HEK293 (cell line): ENCODE results near the gene CELF6.
A peak's percentile ranks its signal among the peaks of the same experiment; 100 is the strongest.

Experiments used
- CTCF ChIA-PET: fragments of 350-600 bp; formaldehyde crosslinking; extraction: SDS; loops from one replicate; lab custom pipeline; 2021; ENCODE audit warnings: antibody characterized with exemption; lab: Yijun Ruan, JAX
- POLR2A ChIA-PET: fragments of 300-600 bp; formaldehyde crosslinking; extraction: SDS; loops from one replicate; lab custom pipeline; 2020; ENCODE audit warnings: antibody characterized with exemption, inconsistent platforms; lab: Yijun Ruan, JAX
- H3K27ac ChIP-seq: fragments of 200-500 bp; sonication (Bioruptor generic); 2 replicates; pipeline ENCODE4 v1.5.1; 2014; ENCODE audit warnings: low read depth, low read length, control low read depth, inconsistent platforms; ENCODE audit errors: extremely low read depth
- H3K36me3 ChIP-seq, 2 experiments: fragments of 200-500 bp in 1 of 2; sonication (Bioruptor generic) in 1 of 2; 1 replicate in 1 of 2; 2 replicates in 1 of 2; pipeline ENCODE4 v1.5.1; 2014 to 2017; ENCODE audit warnings: inconsistent platforms in 2 of 2, low read length in 2 of 2; ENCODE audit not compliant: control insufficient read depth in 2 of 2, insufficient read depth in 1 of 2
- H3K4me1 ChIP-seq: fragments of 200-500 bp; sonication (Bioruptor generic); 2 replicates; pipeline ENCODE4 v1.5.1; 2014; ENCODE audit warnings: mild to moderate bottlenecking, low read length, inconsistent platforms; ENCODE audit not compliant: control insufficient read depth, insufficient read depth
- H3K4me3 ChIP-seq: 2 replicates; pipeline ENCODE4 v1.5.1; 2011; ENCODE audit warnings: low read depth, mild to moderate bottlenecking, control low read depth, low read length, moderate library complexity
- H3K9me3 ChIP-seq: fragments of 200-500 bp; sonication (Bioruptor generic); 2 replicates; pipeline ENCODE4 v1.5.1; 2014; ENCODE audit warnings: low read depth, low read length, inconsistent platforms; ENCODE audit not compliant: control insufficient read depth, insufficient read depth
- FEZF1 ChIP-seq: fragments of 450-650 bp; formaldehyde crosslinking; IDR thresholded peaks from 2 replicates; pipeline ENCODE4 v1.5.1; 2016; ENCODE audit warnings: missing biosample characterization, missing genetic modification characterization
- GLI4 ChIP-seq: fragments of 450-650 bp; formaldehyde crosslinking; IDR thresholded peaks from 2 replicates; pipeline ENCODE4 v1.5.1; 2016; ENCODE audit warnings: missing biosample characterization, missing genetic modification characterization
- GLIS1 ChIP-seq: fragments of 450-650 bp; formaldehyde crosslinking; IDR thresholded peaks from 2 replicates; pipeline ENCODE4 v1.5.1; 2016; ENCODE audit warnings: missing biosample characterization, missing genetic modification characterization
- HOXD13 ChIP-seq: sonication (generic); formaldehyde crosslinking; IDR thresholded peaks from 2 replicates; pipeline ENCODE4 v1.8.0; 2022; ENCODE audit warnings: missing genetic modification reagents, borderline replicate concordance
- KLF10 ChIP-seq: fragments of 450-650 bp; IDR thresholded peaks from 2 replicates; pipeline ENCODE4 v1.5.1; 2018; ENCODE audit warnings: missing biosample characterization, mild to moderate bottlenecking, missing genetic modification characterization
- SP3 ChIP-seq: fragments of 450-650 bp; formaldehyde crosslinking; IDR thresholded peaks from 2 replicates; pipeline ENCODE4 v1.5.1; 2016; ENCODE audit warnings: missing biosample characterization, missing genetic modification characterization
- ZBTB17 ChIP-seq: fragments of 450-650 bp; formaldehyde crosslinking; IDR thresholded peaks from 2 replicates; pipeline ENCODE4 v1.5.1; 2016; ENCODE audit warnings: missing biosample characterization, missing genetic modification characterization
- ZBTB20 ChIP-seq: fragments of 450-650 bp; formaldehyde crosslinking; IDR thresholded peaks from 2 replicates; pipeline ENCODE4 v1.5.1; 2016; ENCODE audit warnings: missing biosample characterization, missing genetic modification characterization
- ZFP3 ChIP-seq: fragments of 450-650 bp; formaldehyde crosslinking; IDR thresholded peaks from 2 replicates; pipeline ENCODE4 v1.5.1; 2016; ENCODE audit warnings: low read depth, missing biosample characterization, missing genetic modification characterization
- ZNF133 ChIP-seq: fragments of 450-650 bp; formaldehyde crosslinking; IDR thresholded peaks from 2 replicates; pipeline ENCODE4 v1.5.1; 2016; ENCODE audit warnings: missing biosample characterization, missing genetic modification characterization
- ZNF146 ChIP-seq: fragments of 450-650 bp; formaldehyde crosslinking; IDR thresholded peaks from 2 replicates; pipeline ENCODE4 v1.5.1; 2016; ENCODE audit warnings: missing biosample characterization, missing genetic modification characterization
- ZNF16 ChIP-seq: fragments of 450-650 bp; formaldehyde crosslinking; IDR thresholded peaks from 2 replicates; pipeline ENCODE4 v1.5.1; 2016; ENCODE audit warnings: low read depth, missing biosample characterization, missing genetic modification characterization
- ZNF2 ChIP-seq: fragments of 450-650 bp; formaldehyde crosslinking; IDR thresholded peaks from 2 replicates; pipeline ENCODE4 v1.5.1; 2016; ENCODE audit warnings: missing biosample characterization, missing genetic modification characterization
- ZNF302 ChIP-seq: fragments of 450-650 bp; formaldehyde crosslinking; IDR thresholded peaks from 2 replicates; pipeline ENCODE4 v1.5.1; 2016; ENCODE audit warnings: missing biosample characterization, missing genetic modification characterization, low read depth
- ZNF391 ChIP-seq: fragments of 450-650 bp; formaldehyde crosslinking; IDR thresholded peaks from 2 replicates; pipeline ENCODE4 v1.5.1; 2016; ENCODE audit warnings: low read depth, missing biosample characterization, missing genetic modification characterization, borderline replicate concordance
- ZNF416 ChIP-seq: fragments of 450-650 bp; formaldehyde crosslinking; IDR thresholded peaks from 2 replicates; pipeline ENCODE4 v1.5.1; 2016; ENCODE audit warnings: missing biosample characterization, missing genetic modification characterization
- ZNF521 ChIP-seq: fragments of 450-650 bp; formaldehyde crosslinking; IDR thresholded peaks from 2 replicates; pipeline ENCODE4 v1.5.1; 2017; ENCODE audit warnings: missing biosample characterization, mild to moderate bottlenecking, missing genetic modification characterization
- ZNF549 ChIP-seq: fragments of 450-650 bp; IDR thresholded peaks from 2 replicates; pipeline ENCODE4 v1.5.1; 2018; ENCODE audit warnings: missing biosample characterization, missing genetic modification characterization, mild to moderate bottlenecking, inconsistent platforms, moderate library complexity
- ZNF654 ChIP-seq: fragments of 450-650 bp; formaldehyde crosslinking; IDR thresholded peaks from 2 replicates; pipeline ENCODE4 v1.5.1; 2016; ENCODE audit warnings: low read depth, missing biosample characterization, missing genetic modification characterization
- ZNF830 ChIP-seq: fragments of 450-650 bp; IDR thresholded peaks from 2 replicates; pipeline ENCODE4 v1.5.0; 2018; ENCODE audit warnings: missing biosample characterization, missing genetic modification characterization, low read depth, mild to moderate bottlenecking, moderate library complexity
- TF ChIP-seq, protein P1 (sequence below): fragments of 450-650 bp; formaldehyde crosslinking; IDR thresholded peaks from 2 replicates; pipeline ENCODE4 v1.5.1; 2016; ENCODE audit warnings: missing biosample characterization, missing genetic modification characterization
- TF ChIP-seq, protein P2 (sequence below): fragments of 450-650 bp; formaldehyde crosslinking; IDR thresholded peaks from 2 replicates; pipeline ENCODE4 v1.5.1; 2016; ENCODE audit warnings: missing biosample characterization, missing genetic modification characterization
- TF ChIP-seq, protein P3 (sequence below): fragments of 450-650 bp; formaldehyde crosslinking; IDR thresholded peaks from 2 replicates; pipeline ENCODE4 v1.5.1; 2017; ENCODE audit warnings: missing biosample characterization, missing genetic modification characterization
- TF ChIP-seq, protein P4 (sequence below): fragments of 450-650 bp; formaldehyde crosslinking; IDR thresholded peaks from 2 replicates; pipeline ENCODE4 v1.5.1; 2016; ENCODE audit warnings: missing biosample characterization, missing genetic modification characterization, borderline replicate concordance
- TF ChIP-seq, protein P5 (sequence below): fragments of 450-650 bp; formaldehyde crosslinking; IDR thresholded peaks from 2 replicates; pipeline ENCODE4 v1.5.1; 2016; ENCODE audit warnings: missing biosample characterization, missing genetic modification characterization

The CELF6 gene

DNA sequence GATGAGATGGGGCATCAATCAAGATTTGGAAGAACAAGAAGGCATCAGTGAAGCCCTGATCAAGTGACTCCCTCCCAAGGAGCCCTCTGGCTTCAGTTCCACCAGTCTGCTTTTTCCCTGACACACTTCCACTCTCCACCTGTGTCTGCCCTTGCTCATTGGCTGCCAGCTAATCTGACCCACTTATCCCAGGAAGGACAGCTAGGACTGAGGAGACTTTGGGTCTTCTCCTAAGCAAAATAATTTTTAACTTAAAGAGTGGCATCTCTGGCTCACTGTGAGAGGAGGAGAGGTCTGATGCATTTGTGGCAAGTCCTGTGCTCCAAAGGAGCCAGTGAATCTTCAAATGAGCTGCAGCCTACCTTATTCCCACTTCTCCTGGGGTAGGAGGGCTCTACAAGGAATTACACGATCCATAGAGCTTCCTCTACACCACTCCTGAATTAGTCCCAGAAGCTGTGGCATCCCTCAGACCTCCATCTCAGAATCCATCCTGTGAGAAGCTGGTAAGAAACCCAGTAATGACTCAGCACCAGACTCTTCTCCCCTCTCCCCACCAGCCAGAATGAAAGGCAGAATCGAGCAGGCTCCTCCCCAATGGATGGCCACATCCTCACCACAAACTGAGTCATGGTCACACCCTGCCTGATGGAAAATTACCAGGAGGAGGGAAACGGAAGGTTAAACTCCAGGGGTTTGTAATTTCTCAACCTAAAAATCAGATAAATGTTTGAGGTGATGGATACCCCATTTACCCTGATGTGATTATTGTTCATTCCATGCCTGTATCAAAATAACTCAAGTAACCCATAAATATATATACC lies 82.7 kb downstream of the CELF6 start (continued):
- TF ChIP-seq, protein P1, sequence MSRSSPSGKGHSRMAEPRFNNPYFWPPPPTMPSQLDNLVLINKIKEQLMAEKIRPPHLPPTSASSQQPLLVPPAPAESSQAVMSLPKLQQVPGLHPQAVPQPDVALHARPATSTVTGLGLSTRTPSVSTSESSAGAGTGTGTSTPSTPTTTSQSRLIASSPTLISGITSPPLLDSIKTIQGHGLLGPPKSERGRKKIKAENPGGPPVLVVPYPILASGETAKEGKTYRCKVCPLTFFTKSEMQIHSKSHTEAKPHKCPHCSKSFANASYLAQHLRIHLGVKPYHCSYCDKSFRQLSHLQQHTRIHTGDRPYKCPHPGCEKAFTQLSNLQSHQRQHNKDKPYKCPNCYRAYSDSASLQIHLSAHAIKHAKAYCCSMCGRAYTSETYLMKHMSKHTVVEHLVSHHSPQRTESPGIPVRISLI (tag by site-specific recombination), result no peak
- no peak for TF ChIP-seq GLI4
- TF ChIP-seq ZNF830 (tag by site-specific recombination), result no peak
- TF ChIP-seq GLIS1 (tag by site-specific recombination), result peak; percentile 8; the same call in 1 of the 2 replicates
- TF ChIP-seq, protein P2, sequence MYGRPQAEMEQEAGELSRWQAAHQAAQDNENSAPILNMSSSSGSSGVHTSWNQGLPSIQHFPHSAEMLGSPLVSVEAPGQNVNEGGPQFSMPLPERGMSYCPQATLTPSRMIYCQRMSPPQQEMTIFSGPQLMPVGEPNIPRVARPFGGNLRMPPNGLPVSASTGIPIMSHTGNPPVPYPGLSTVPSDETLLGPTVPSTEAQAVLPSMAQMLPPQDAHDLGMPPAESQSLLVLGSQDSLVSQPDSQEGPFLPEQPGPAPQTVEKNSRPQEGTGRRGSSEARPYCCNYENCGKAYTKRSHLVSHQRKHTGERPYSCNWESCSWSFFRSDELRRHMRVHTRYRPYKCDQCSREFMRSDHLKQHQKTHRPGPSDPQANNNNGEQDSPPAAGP (tag by site-specific recombination), result peak; percentile 77
- TF ChIP-seq ZNF302 (tag by site-specific recombination), result no peak
- TF ChIP-seq ZNF521 (tag by site-specific recombination), result no peak
- no peak for TF ChIP-seq ZNF146 (tag by site-specific recombination)
- TF ChIP-seq, protein P3, sequence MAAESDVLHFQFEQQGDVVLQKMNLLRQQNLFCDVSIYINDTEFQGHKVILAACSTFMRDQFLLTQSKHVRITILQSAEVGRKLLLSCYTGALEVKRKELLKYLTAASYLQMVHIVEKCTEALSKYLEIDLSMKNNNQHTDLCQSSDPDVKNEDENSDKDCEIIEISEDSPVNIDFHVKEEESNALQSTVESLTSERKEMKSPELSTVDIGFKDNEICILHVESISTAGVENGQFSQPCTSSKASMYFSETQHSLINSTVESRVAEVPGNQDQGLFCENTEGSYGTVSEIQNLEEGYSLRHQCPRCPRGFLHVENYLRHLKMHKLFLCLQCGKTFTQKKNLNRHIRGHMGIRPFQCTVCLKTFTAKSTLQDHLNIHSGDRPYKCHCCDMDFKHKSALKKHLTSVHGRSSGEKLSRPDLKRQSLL (tag by site-specific recombination), result no peak
- TF ChIP-seq ZNF133 (tag by site-specific recombination), result no peak
- no peak for TF ChIP-seq ZNF654 (tag by site-specific recombination)
- peak; percentile 88 for TF ChIP-seq ZBTB17
- TF ChIP-seq ZBTB20 (tag by site-specific recombination), result 0 out of 2 replicates have a peak, but pooled peaks have one; percentile 16
- TF ChIP-seq ZNF549 (tag by site-specific recombination), result no peak
- TF ChIP-seq ZNF391, result no peak
- TF ChIP-seq ZNF2 (tag by site-specific recombination), result no peak
- no peak; the same call in 1 of the 2 replicates for TF ChIP-seq FEZF1 (tag by site-specific recombination)

DNA sequence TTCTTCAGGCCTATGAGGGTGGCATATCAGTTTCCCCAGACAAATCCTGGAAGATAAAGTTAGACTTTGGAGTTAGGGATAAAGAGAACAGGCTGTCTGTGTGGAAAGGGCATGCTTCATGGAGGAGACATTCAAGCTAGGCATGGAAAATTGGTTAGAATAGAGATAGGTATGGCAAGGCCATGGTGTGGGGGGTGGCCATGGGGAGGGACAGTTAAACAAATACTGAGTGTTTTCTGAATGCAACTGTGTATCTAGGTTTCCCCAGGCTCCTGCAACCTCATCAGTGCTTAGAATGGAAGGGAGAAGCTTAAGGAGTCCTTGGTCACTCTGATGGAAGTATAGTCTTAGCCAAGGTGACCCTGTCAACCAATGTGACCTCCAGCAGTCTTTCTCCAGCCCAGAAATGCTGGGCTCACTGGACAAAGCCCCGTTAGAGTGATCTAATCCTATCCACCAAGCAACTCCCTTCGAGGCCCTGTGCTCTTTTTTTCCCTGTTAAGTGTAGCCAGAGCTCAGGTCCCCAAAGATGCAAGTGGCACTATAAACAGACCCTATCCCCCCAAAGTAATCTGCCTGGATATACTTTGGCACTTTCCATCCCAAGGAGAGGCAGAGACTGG lies 83.5 kb downstream of the CELF6 start:
- ChIA-PET POLR2A (interaction anchor here (1.1 to 1.4 kb wide), 2 partner anchors 8 to 10 kb away, joined by 3 to 6 read pairs; no protein-coding TSS in a partner anchor), CTCF (interaction anchor here (0.7 to 2.1 kb wide), 3 partner anchors 9 to 38 kb away, joined by 3 to 10 read pairs (median 3); no protein-coding TSS in a partner anchor)
- H3K36me3 ChIP-seq, result peaks cover 12 to 19% of the 10 kb centered on the region in 2 experiments
- H3K9me3 ChIP-seq, result no peaks in the 10 kb centered on the region
- H3K4me3 ChIP-seq, result no peak overlapping the region
- peaks cover 22% of the 10 kb centered on the region for H3K4me1 ChIP-seq
- no peak overlapping the region; the same call in 1 of the 2 replicates for H3K27ac ChIP-seq
- no peak for TF ChIP-seq SP3 (tag by site-specific recombination)
- no peak for TF ChIP-seq HOXD13
- TF ChIP-seq, protein P4, sequence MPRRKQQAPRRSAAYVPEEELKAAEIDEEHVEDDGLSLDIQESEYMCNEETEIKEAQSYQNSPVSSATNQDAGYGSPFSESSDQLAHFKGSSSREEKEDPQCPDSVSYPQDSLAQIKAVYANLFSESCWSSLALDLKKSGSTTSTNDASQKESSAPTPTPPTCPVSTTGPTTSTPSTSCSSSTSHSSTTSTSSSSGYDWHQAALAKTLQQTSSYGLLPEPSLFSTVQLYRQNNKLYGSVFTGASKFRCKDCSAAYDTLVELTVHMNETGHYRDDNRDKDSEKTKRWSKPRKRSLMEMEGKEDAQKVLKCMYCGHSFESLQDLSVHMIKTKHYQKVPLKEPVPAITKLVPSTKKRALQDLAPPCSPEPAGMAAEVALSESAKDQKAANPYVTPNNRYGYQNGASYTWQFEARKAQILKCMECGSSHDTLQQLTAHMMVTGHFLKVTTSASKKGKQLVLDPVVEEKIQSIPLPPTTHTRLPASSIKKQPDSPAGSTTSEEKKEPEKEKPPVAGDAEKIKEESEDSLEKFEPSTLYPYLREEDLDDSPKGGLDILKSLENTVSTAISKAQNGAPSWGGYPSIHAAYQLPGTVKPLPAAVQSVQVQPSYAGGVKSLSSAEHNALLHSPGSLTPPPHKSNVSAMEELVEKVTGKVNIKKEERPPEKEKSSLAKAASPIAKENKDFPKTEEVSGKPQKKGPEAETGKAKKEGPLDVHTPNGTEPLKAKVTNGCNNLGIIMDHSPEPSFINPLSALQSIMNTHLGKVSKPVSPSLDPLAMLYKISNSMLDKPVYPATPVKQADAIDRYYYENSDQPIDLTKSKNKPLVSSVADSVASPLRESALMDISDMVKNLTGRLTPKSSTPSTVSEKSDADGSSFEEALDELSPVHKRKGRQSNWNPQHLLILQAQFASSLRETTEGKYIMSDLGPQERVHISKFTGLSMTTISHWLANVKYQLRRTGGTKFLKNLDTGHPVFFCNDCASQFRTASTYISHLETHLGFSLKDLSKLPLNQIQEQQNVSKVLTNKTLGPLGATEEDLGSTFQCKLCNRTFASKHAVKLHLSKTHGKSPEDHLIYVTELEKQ (tag by site-specific recombination), result no peak
- TF ChIP-seq ZNF416, result no peak
- TF ChIP-seq, protein P5, sequence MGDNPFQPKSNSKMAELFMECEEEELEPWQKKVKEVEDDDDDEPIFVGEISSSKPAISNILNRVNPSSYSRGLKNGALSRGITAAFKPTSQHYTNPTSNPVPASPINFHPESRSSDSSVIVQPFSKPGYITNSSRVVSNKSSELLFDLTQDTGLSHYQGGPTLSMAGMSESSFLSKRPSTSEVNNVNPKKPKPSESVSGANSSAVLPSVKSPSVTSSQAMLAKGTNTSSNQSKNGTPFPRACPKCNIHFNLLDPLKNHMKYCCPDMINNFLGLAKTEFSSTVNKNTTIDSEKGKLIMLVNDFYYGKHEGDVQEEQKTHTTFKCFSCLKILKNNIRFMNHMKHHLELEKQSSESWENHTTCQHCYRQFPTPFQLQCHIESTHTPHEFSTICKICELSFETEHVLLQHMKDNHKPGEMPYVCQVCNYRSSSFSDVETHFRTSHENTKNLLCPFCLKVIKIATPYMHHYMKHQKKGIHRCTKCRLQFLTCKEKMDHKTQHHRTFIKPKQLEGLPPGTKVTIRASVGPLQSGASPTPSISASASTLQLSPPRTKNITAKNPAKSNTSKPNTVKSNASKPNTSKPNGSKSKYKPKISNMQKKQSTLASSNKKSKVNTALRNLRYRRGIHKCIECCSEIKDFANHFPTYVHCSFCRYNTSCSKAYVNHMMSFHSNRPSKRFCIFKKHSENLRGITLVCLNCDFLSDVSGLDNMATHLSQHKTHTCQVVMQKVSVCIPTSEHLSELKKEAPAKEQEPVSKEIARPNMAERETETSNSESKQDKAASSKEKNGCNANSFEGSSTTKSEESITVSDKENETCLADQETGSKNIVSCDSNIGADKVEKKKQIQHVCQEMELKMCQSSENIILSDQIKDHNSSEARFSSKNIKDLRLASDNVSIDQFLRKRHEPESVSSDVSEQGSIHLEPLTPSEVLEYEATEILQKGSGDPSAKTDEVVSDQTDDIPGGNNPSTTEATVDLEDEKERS (tag by site-specific recombination), result no peak
- TF ChIP-seq KLF10 (tag by site-specific recombination), result no peak
- TF ChIP-seq ZNF16 (tag by site-specific recombination), result no peak
- TF ChIP-seq ZFP3 (tag by site-specific recombination), result no peak
